Adipose tissue (tissue), 3 donors: ENCODE results near the gene MUC13. TPM values are rescaled to one million over a fixed set of nuclear protein-coding genes. Genes with fewer than 3 reads are reported as not detected.
"Not testable (repeated sequence)": the region's sequence is repeated elsewhere in the genome, so short reads cannot be mapped to it uniquely, and the experiment has no call there.

ENCODE experiments used
- H3K27ac ChIP-seq: one replicate; pipeline ENCODE4 v1.5.1; 2013; ENCODE audit warnings: low read depth, low read length
- WGBS, 3 donors: extraction: QIAGEN DNeasy Blood & Tissue Kit; methylation state at CpG; one replicate each; pipeline ENCODE4 v1.1.7; 2013; 5-methylcytosine and 5-hydroxymethylcytosine counted together
- polyA plus RNA-seq, 3 donors: library from polyadenylated mRNA; stranded (reverse); fragments of 200-250 nt; gene quantifications; one replicate each; pipeline ENCODE4 v1.2.3, GENCODE V29; 2013
- donor health status: healthy with polysubstance abuse.
- donor health status: Bipolar disorder and iron deficiency.
- donor health status: healthy.

The MUC13 gene
- polyA plus RNA-seq, 3 donors, result 0.58 to 1.8 (median 1.2) TPM

DNA sequence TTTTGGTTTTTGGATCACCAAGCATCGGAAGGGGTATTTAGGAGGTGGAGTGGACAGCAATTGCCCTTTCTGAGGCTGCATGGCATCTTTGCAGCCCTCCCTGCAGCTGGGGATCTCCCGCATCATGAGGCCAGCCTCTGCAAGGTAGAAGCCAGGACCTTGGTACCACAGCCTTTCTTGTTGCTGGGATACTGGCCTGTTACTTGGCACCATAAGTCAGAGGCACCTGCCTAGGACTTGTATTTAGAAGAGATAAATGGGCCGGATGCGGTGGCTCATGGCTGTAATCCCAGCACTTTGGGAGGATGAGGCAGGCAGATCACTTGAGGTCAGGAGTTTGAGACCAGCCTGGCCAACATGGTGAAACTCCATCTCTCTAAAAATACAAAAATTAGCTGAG, 23.4 kb upstream of the MUC13 start:
- WGBS, 3 donors, result 90 to 92% (median 90%) methylated on average over 4 of the region's 4 CpGs
- H3K27ac ChIP-seq, result not testable (repeated sequence)

DNA sequence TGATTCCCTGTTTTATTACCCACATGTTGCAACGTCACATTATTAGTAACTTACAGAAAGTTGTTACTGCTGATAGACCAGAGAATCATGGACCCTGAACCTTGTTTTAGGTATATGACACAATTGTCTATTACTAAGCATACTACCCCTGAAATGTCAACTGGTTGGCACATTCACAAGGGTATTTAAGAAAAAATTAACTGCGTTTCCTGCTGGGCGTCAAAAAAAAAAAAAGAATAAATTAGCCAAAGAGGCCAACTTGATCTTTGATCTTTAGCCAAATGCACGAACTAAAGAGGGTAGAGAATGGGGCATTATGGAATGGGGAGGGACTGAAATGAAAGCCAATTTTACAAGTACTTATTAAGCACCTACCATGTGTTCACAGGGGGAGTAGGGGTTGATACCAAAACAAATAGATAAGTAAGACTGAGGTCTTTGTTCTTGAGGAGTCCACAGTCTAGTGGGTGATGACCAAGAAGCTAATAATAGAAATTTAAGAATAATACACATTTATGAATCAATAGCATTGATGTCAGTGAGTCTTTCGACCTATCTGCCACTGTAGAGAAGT, 17.8 kb upstream of the MUC13 start:
- 57 to 74% (median 73%) methylated on average over 5 of the region's 5 CpGs for WGBS, 3 donors
- H3K27ac ChIP-seq, result no peak overlapping the region

GRCh38 chr3:124951511-124952281, 17.1 kb upstream of the MUC13 start:
- WGBS, 3 donors, result 80 to 92% (median 88%) methylated on average over 8 of the region's 8 CpGs

DNA sequence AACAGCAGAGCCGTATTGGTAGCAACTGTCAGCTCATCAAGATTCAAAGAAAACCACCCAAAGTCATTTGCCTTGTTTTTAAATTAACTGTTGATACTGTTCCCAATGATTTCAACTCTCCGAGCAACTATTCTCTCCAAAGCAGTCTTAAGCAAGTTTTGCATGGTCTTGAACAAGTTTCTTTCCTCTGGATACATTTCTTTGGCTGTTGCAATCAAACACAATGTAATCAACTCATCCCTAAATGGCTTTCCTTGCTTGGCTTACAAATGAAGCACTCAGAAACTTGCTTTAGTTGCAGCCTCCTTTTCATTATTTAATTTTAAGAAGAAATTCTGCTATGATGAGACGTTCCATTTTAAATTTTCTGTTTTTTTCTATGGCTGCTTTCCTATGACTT, 15.5 kb upstream of the MUC13 start:
- 81 to 84% (median 82%) methylated on average over 3 of the region's 3 CpGs for WGBS, 3 donors
- H3K27ac ChIP-seq, result no peak overlapping the region

More at GRCh38 chr3:124951511-124952281, 17.1 kb upstream of the MUC13 start:
- no peak overlapping the region for H3K27ac ChIP-seq

GRCh38 chr3:124942613-124943012, 8.1 kb upstream of the MUC13 start:
- WGBS, 3 donors, result 74 to 91% (median 84%) methylated on average over 2 of the region's 2 CpGs
- no peak overlapping the region for H3K27ac ChIP-seq

- WGBS, 3 donors, result 76 to 88% (median 81%) methylated on average over 12 of the region's 12 CpGs
Observed at GRCh38 chr3:124941771-124942170, 7.2 kb upstream of the MUC13 start.

DNA sequence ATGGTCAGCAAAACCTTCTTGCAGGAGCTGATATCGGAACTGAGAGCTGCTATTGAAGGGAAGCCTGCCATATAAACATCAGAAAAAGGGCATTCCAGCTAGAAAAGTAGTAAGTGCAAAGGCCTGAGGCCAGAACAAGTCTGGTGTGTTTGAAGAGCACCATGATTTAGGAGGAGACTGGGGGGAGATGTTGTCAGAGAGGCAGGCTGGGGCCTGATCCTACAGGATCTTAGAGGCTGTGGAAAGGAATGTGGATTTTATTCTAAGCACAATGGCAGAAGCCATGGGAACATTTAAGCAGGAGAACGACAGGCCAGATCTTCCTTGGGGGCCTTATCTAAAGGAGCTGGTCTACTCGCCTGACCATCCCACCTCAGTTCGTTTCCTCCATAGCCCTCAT, 5.1 kb upstream of the MUC13 start:
- no peak overlapping the region for H3K27ac ChIP-seq
- 72 to 91% (median 75%) methylated on average over 4 of the region's 4 CpGs for WGBS, 3 donors

More at GRCh38 chr3:124941771-124942170, 7.2 kb upstream of the MUC13 start:
- no peak overlapping the region for H3K27ac ChIP-seq

GRCh38 chr3:124938896-124939295, 4.3 kb upstream of the MUC13 start:
- no peak overlapping the region for H3K27ac ChIP-seq
- WGBS, 3 donors, result 92 to 95% (median 95%) methylated on average over 5 of the region's 5 CpGs

DNA sequence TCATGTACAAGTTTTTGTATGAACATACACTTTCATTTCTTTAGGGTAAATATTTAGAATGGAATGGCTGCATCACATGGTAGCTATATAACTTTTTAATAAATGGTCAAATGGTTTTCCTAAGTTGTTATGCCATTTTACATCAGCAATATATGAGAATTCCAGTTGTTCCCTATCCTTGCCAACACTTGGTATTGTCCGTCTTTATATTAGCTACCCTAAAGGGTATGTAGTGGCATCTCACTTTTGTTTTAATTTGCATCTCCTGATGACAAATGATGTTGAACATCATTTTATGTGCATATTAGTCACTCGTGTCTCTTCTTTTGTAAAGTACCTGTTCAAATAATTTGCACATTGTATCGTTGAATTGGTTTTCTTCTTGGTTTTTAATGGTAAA, 2.5 kb upstream of the MUC13 start:
- H3K27ac ChIP-seq, result no peak overlapping the region
- 95 to 96% (median 96%) methylated on average over 3 of the region's 3 CpGs for WGBS, 3 donors

GRCh38 chr3:124935794-124936542, 1.4 kb upstream of the MUC13 start:
- H3K27ac ChIP-seq, result no peak overlapping the region
- 55 to 88% (median 82%) methylated on average over 5 of the region's 5 CpGs for WGBS, 3 donors

DNA sequence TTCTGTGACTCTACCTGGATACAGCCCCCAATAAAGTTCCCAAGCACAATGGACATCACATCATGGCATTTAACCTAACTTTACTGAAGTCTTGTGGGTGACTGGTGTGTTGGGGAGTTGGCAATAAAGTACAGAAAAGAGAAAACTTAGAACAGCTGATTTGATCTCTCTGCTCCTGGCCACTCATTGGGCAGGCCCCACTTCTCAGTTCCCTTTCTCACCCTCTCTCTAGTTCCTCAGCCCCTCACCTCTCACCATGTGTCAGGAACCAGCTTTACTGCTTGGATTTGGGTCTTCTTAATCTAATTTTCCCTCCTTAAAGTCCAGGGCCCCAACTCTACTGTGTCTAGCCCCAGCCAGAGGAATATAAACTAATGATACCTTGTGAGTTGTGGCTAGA, 713 bp upstream of the MUC13 start:
- no peak overlapping the region for H3K27ac ChIP-seq

- WGBS, 3 donors, result 21 to 26% (median 24%) methylated on average over 4 of the region's 4 CpGs
- H3K27ac ChIP-seq, result no peak overlapping the region
Observed at GRCh38 chr3:124928333-124929202, 6.0 kb downstream of the MUC13 start.

DNA sequence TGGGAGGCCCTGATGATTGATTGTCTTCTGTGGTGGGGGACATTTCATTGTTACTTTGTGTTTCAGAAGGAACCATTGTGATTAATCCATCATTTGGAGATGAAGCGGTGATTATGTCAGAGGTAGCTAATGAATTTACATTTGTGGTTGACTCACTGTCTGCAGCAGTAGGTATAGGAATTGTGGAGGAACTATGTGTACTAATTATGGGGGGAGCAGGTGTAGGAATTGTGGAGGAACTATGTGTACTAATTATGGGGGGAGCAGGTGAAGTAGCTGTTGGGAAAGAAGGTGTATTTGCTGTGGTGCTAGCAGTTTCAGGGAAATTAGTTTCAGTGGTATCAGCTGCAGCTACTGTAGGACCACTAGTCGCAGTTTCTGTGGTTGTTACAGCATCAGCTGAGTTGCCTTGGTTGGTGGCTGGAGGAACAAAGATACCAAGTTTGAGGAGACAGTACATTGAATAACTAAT, 6.9 kb downstream of the MUC13 start:
- 93 to 97% (median 94%) methylated on average over 2 of the region's 2 CpGs for WGBS, 3 donors
- no peak overlapping the region for H3K27ac ChIP-seq

DNA sequence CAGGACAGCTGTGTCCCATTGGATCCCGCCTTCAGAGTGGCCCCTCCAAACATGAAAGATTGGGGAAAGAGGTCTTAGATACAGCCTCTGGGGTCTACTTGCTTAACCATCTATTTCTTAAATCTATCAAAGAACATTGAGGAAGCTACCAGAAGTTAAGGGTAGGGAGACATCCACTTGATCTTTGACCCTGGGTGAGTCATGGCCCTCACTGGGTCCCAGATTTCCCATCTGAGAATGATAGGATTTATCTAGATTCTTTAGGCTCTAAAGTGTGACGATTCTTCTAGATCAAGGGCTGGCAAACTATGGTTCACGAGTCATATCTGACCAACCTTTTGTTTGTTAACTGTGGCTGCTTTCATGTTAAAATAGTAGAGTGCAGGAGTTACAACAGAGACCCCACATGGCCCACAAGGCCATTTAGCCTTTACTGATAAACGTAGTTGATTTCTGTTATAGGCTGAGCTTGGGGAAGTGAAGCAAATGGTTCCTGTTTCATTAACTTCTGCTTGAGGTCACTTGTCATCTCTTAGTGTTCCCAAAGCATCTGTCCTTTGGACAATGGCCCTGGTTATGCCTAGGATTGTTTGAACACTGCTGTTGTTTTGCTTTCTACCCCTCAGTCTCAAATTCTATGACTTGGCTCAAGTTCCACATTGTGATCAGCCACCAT, 8.0 kb downstream of the MUC13 start:
- 70 to 80% (median 70%) methylated on average over 4 of the region's 4 CpGs for WGBS, 3 donors
- H3K27ac ChIP-seq, result no peak overlapping the region

DNA sequence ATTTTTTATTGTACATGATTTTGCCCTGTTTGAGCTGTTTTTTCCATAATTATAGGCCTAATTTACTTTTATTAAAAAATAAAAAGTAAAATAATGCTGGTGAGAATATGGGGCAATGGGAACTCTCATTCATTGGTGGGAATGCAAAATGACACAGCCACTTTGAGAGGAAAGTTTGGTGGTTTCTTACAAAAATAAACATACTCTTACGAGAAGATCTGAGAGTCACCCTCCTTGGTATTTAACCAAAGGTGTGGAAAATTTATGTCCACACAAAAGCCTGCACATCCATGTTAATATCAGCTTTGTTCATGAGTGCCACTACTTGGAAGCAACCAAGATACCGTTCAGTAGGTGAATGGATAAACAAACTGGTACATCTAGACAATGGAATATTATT, 9.8 kb downstream of the MUC13 start:
- 84 to 96% (median 91%) methylated on average over 2 of the region's 2 CpGs for WGBS, 3 donors
- H3K27ac ChIP-seq, result no peak overlapping the region

- H3K27ac ChIP-seq, result no peak overlapping the region
Observed at GRCh38 chr3:124923833-124924232, 10.7 kb downstream of the MUC13 start.

GRCh38 chr3:124920718-124921117, 13.8 kb downstream of the MUC13 start:
- 84 to 93% (median 91%) methylated on average over 5 of the region's 5 CpGs for WGBS, 3 donors

GRCh38 chr3:124919756-124920155, 14.8 kb downstream of the MUC13 start:
- no peak overlapping the region for H3K27ac ChIP-seq
- 59 to 76% (median 73%) methylated on average over 2 of the region's 2 CpGs for WGBS, 3 donors

More at GRCh38 chr3:124920718-124921117, 13.8 kb downstream of the MUC13 start:
- no peak overlapping the region for H3K27ac ChIP-seq
